K562 (cell line): ENCODE data around the gene GPD2. TPM values are rescaled to one million over a fixed set of nuclear protein-coding genes. Genes with fewer than 3 reads are reported as not detected.
A peak's percentile ranks its signal among the peaks of the same experiment; 100 is the strongest.

Source experiments
- BCL6 ChIP-seq: fragments of 250-450 bp; sonication (Bioruptor Pico); IDR thresholded peaks from 2 replicates; pipeline ENCODE4 v1.4.0; 2020
- CTBP1 ChIP-seq: fragments of 450-650 bp; IDR thresholded peaks from 2 replicates; pipeline ENCODE4 v1.6.1; 2016; ENCODE audit warnings: borderline replicate concordance
- GTF2A2 ChIP-seq: IDR thresholded peaks from 2 replicates; pipeline ENCODE4 v1.6.1; 2016; ENCODE audit warnings: mild to moderate bottlenecking, missing genetic modification characterization, missing compliant biosample characterization
- KLF1 ChIP-seq: fragments of 450-650 bp; IDR thresholded peaks from 2 replicates; pipeline ENCODE4 v1.6.1; 2016; ENCODE audit warnings: missing genetic modification characterization, missing compliant biosample characterization
- MCM3 ChIP-seq: fragments of 450-650 bp; IDR thresholded peaks from 2 replicates; pipeline ENCODE4 v1.6.1; 2016
- NR4A1 ChIP-seq, 2 experiments: fragments of 250-450 bp in 1 of 2; fragments of 450-650 bp in 1 of 2; sonication (Bioruptor Pico) in 1 of 2; IDR thresholded peaks; 2 replicates each; pipeline versions ENCODE4 v1.4.0 to v1.6.1; 2016 to 2020; ENCODE audit warnings: mild to moderate bottlenecking in 2 of 2, missing compliant biosample characterization in 1 of 2, missing genetic modification characterization in 1 of 2, moderate library complexity in 1 of 2
- PHF21A ChIP-seq: fragments of 450-650 bp; IDR thresholded peaks from 2 replicates; pipeline ENCODE4 v1.6.1; 2017; ENCODE audit warnings: low read depth, borderline replicate concordance
- PML ChIP-seq: IDR thresholded peaks from 2 replicates; pipeline ENCODE4 v1.6.1; 2012; ENCODE audit warnings: low read length, inconsistent platforms
- PTTG1 ChIP-seq: fragments of 450-650 bp; IDR thresholded peaks from 2 replicates; pipeline ENCODE4 v1.6.1; 2016; ENCODE audit warnings: low read depth, mild to moderate bottlenecking, missing genetic modification characterization, missing compliant biosample characterization
- RBFOX2 ChIP-seq: fragments of 200-400 bp; formaldehyde crosslinking; IDR thresholded peaks from 2 replicates; pipeline ENCODE4 v1.6.1; 2017; ENCODE audit warnings: low read depth, mild to moderate bottlenecking, low read length, moderate library complexity
- TCF3 ChIP-seq: sonication (generic); formaldehyde crosslinking; IDR thresholded peaks from 2 replicates; pipeline ENCODE4 v1.4.0; 2020; ENCODE audit warnings: mild to moderate bottlenecking, missing genetic modification reagents
- TRIM24 ChIP-seq, 2 experiments: fragments of 450-650 bp; IDR thresholded peaks; 2 replicates each; pipeline ENCODE4 v1.6.1; 2016
- ZBTB49 ChIP-seq: sonication (generic); formaldehyde crosslinking; IDR thresholded peaks from 2 replicates; pipeline ENCODE4 v1.8.0; 2022; ENCODE audit warnings: missing genetic modification reagents, mild to moderate bottlenecking, borderline replicate concordance
- ZBTB7A ChIP-seq: IDR thresholded peaks from 2 replicates; pipeline ENCODE4 v1.6.1; 2011; ENCODE audit warnings: low read depth, mild to moderate bottlenecking, low read length, moderate library complexity, borderline replicate concordance; ENCODE audit not compliant: control insufficient read depth
- ZNF347 ChIP-seq: fragments of 450-650 bp; formaldehyde crosslinking; IDR thresholded peaks from 2 replicates; pipeline ENCODE4 v1.4.0; 2020; ENCODE audit warnings: low read depth, mild to moderate bottlenecking, moderate library complexity
- ZNF395 ChIP-seq: fragments of 200-800 bp; sonication (Bioruptor generic); IDR thresholded peaks from 2 replicates; pipeline ENCODE4 v1.6.1; 2017; ENCODE audit warnings: missing genetic modification characterization, missing compliant biosample characterization
- ZNF398 ChIP-seq: fragments of 250-450 bp; sonication (Bioruptor Pico); IDR thresholded peaks from 2 replicates; pipeline ENCODE4 v1.8.0; 2021; ENCODE audit warnings: moderate library complexity, mild to moderate bottlenecking, inconsistent platforms
- ZNF449 ChIP-seq: fragments of 250-450 bp; sonication (Bioruptor Pico); IDR thresholded peaks from 2 replicates; pipeline ENCODE4 v1.8.0; 2022; ENCODE audit warnings: moderate library complexity, mild to moderate bottlenecking, inconsistent platforms
- ZNF589 ChIP-seq: fragments of 200-800 bp; sonication (Bioruptor generic); IDR thresholded peaks from 2 replicates; pipeline ENCODE4 v1.6.1; 2016; ENCODE audit warnings: low read depth, missing genetic modification characterization, missing compliant biosample characterization
- ZNF77 ChIP-seq: fragments of 250-450 bp; sonication (Bioruptor Pico); IDR thresholded peaks from 2 replicates; pipeline ENCODE4 v1.5.0; 2020
- ZNF778 ChIP-seq: fragments of 450-650 bp; formaldehyde crosslinking; IDR thresholded peaks from 2 replicates; pipeline ENCODE4 v1.4.0; 2020; ENCODE audit warnings: mild to moderate bottlenecking, moderate library complexity
- polyA plus RNA-seq, 8 experiments: library from polyadenylated mRNA; depleted of rRNA in 4 of 8; stranded (reverse) in 5 of 8; unstranded in 3 of 8; fragments of >200 nt; fragmentation: Nextera tagmentation in 2 of 8; fragmentation: Illumina TruSeq in 1 of 8; extraction: Ambion mirVana in 2 of 8; extraction: Trizol in 1 of 8; gene quantifications; 2 replicates each; pipeline versions ENCODE4 v1.2.1 to v1.2.3, GENCODE V29; 2011 to 2014; ENCODE audit warnings: inconsistent platforms in 1 of 8, missing spikeins in 1 of 8
- total RNA-seq, 7 experiments: library from RNA; depleted of rRNA in 6 of 7; stranded (reverse); fragments of >200 nt in 6 of 7; fragmentation: Illumina TruSeq in 2 of 7; extraction: Trizol in 2 of 7; gene quantifications; 2 replicates each; pipeline versions ENCODE4 v1.2.1 to v1.2.3, GENCODE V29; 2011 to 2021; ENCODE audit warnings: low replicate concordance in 1 of 7

Gene GPD2
- total and polyA plus RNA-seq, 9 of the 15 experiments (the other 6 are each of a cell fraction or from before 2014, with no cell fraction given), result 5.2 to 39.2 (median 19.0) TPM

GRCh38 chr2:156400706-156401678, 35.2 kb upstream of the GPD2 start (continued):
- TF ChIP-seq RBFOX2 (no peak), ZNF395 (CRISPR knock-in tag) (no peak), TCF3 (0 out of 2 replicates have a peak, but pooled peaks have one; percentile 16), GTF2A2 (no peak), ZNF347 (CRISPR knock-in tag) (no peak), ZNF77 (CRISPR knock-in tag) (no peak), ZBTB7A (no peak), MCM3 (no peak), ZNF449 (CRISPR knock-in tag) (no peak), NR4A1 (CRISPR knock-in tag; IDR thresholded peaks at IDR 0.05) (0 out of 2 replicates have a peak, but pooled peaks have one; percentile 71), NR4A1 (tag; IDR thresholded peaks at IDR 0.05) (no peak), CTBP1 (no peak), ZNF398 (CRISPR knock-in tag) (no peak), PTTG1 (no peak), KLF1 (tag) (no peak), ZNF778 (CRISPR knock-in tag) (no peak), PML (peak; percentile 35), PHF21A (0 out of 2 replicates have a peak, but pooled peaks have one; percentile 33), ZBTB49 (no peak), BCL6 (CRISPR knock-in tag) (peak; percentile 19; the same call in 1 of the 2 replicates), ZNF589 (CRISPR knock-in tag) (no peak), TRIM24 (IDR thresholded peaks at IDR 0.05) (no peak)
